Endothelial cell (in vitro differentiated cells): ENCODE measurements around the gene OSBPL3. TPM values are rescaled to one million over a fixed set of nuclear protein-coding genes. Genes with fewer than 3 reads are reported as not detected.

Experiments used
- DNase-seq: peaks from one replicate; pipeline ENCODE4 v3.0.0; 2021; ENCODE audit warnings: low spot score
- H3K27ac Mint-ChIP-seq: one replicate; pipeline ENCODE4 v1.8.0; 2021; ENCODE audit warnings: mixed read lengths, inconsistent platforms; ENCODE audit not compliant: unreplicated experiment
- H3K27me3 Mint-ChIP-seq: one replicate; pipeline ENCODE4 v1.8.0; 2021; ENCODE audit warnings: mild to moderate bottlenecking, moderate library complexity, mixed read lengths, inconsistent platforms; ENCODE audit not compliant: unreplicated experiment
- H3K36me3 Mint-ChIP-seq: one replicate; pipeline ENCODE4 v1.8.0; 2021; ENCODE audit warnings: mild to moderate bottlenecking, low read depth, mixed read lengths, inconsistent platforms; ENCODE audit not compliant: unreplicated experiment
- H3K4me1 Mint-ChIP-seq: one replicate; pipeline ENCODE4 v1.8.0; 2021; ENCODE audit warnings: mild to moderate bottlenecking, mixed read lengths, inconsistent platforms; ENCODE audit not compliant: unreplicated experiment
- H3K4me3 Mint-ChIP-seq: one replicate; pipeline ENCODE4 v1.8.0; 2021; ENCODE audit warnings: mild to moderate bottlenecking, mixed read lengths, inconsistent platforms; ENCODE audit not compliant: unreplicated experiment
- H3K9me3 Mint-ChIP-seq: one replicate; pipeline ENCODE4 v1.8.0; 2021; ENCODE audit warnings: mixed read lengths, inconsistent platforms; ENCODE audit not compliant: unreplicated experiment
- total RNA-seq: library from RNA; stranded (reverse); fragmentation: NEBNext Ultra II Directional; extraction: Animal tissue kit (Norgen Biotek cat#: 25700); gene quantifications from one replicate; pipeline ENCODE4 v1.2.1, GENCODE V29; 2021; ENCODE audit not compliant: unreplicated experiment
- TF ChIP-seq, protein P1 (sequence below): fragments of 200-600 bp; sonication (generic); IDR thresholded peaks from one replicate; pipeline ENCODE4 v1.5.0; 2021; ENCODE audit warnings: antibody characterized with exemption; ENCODE audit not compliant: unreplicated experiment

Gene OSBPL3
- total RNA-seq, 1 donor from 2014 or later: 3.1 TPM

DNA sequence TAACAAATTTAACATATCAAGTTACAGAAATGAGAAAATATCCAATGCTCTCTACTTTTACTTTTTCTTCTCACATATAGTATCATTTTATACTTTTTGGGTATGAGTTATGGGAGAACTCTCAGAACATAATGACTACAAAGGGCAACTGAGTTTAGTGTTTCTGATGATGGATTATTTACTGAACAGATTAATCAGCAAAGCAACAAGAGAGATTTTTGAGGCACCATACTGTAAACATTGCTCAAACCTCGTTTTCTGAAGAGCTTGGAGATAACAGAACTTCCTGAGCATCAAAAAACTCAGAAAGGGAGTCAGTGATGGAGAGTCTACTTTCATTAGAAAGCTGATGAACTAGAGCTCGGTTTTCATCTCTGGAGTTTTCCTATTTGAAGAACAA lies 137.9 kb downstream of the OSBPL3 start:
- Mint-ChIP-seq H3K4me1 (peaks cover 10% of the 10 kb centered on the region), H3K27me3 (no peaks in the 10 kb centered on the region), H3K4me3 (no peak overlapping the region), H3K36me3 (no peaks in the 10 kb centered on the region), H3K9me3 (no peaks in the 10 kb centered on the region), H3K27ac (no peak overlapping the region)
- DNase-seq: no peak
- TF ChIP-seq, protein P1, sequence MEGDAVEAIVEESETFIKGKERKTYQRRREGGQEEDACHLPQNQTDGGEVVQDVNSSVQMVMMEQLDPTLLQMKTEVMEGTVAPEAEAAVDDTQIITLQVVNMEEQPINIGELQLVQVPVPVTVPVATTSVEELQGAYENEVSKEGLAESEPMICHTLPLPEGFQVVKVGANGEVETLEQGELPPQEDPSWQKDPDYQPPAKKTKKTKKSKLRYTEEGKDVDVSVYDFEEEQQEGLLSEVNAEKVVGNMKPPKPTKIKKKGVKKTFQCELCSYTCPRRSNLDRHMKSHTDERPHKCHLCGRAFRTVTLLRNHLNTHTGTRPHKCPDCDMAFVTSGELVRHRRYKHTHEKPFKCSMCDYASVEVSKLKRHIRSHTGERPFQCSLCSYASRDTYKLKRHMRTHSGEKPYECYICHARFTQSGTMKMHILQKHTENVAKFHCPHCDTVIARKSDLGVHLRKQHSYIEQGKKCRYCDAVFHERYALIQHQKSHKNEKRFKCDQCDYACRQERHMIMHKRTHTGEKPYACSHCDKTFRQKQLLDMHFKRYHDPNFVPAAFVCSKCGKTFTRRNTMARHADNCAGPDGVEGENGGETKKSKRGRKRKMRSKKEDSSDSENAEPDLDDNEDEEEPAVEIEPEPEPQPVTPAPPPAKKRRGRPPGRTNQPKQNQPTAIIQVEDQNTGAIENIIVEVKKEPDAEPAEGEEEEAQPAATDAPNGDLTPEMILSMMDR: no peak

DNA sequence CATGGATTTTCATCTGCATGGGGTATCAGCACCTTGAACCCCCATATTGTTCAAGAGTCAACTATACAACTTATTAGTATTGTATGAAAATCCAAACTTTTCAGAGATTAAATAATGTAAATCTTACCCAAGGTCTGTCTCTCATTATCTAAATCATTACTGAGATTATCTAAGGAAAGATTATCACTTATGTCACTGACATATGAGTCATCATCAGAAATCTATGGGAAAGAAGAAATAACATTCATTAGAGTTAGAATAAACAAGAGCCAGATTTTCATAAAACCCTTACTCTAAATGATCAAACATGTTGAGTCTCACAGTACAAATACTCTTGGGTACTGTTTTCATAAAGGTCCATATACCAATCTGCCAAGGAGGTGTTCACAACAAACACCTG lies 139.4 kb downstream of the OSBPL3 start:
- no peak for DNase-seq
- Mint-ChIP-seq H3K36me3 (no peaks in the 10 kb centered on the region), H3K9me3 (no peaks in the 10 kb centered on the region), H3K27ac (no peak overlapping the region), H3K4me1 (peaks cover 10% of the 10 kb centered on the region), H3K4me3 (no peak overlapping the region), H3K27me3 (no peaks in the 10 kb centered on the region)
- TF ChIP-seq, protein P1: no peak

DNA sequence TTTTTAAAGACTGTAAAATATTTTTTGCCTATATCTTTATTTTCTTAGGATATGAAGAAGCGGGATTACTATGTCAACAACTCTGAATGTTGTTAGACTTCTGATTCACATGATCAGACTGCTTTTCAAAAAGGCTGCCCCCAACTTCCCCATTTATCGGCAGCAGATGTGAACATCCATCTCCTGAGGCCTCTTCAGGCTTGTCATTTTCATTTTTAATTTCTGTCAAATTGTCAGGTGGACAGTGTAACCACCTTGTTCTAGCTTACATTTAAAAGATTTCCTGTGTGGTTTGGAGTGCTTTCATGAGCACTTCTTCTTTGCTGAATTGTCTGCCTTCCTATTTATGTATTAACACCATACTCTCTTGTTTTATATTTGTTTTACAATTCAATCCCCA lies 143.9 kb downstream of the OSBPL3 start:
- Mint-ChIP-seq H3K27me3 (peaks cover 2% of the 10 kb centered on the region), H3K36me3 (no peaks in the 10 kb centered on the region), H3K4me1 (no peaks in the 10 kb centered on the region), H3K27ac (no peak overlapping the region), H3K4me3 (no peak overlapping the region), H3K9me3 (no peaks in the 10 kb centered on the region)
- DNase-seq: no peak
- TF ChIP-seq, protein P1: no peak

DNA sequence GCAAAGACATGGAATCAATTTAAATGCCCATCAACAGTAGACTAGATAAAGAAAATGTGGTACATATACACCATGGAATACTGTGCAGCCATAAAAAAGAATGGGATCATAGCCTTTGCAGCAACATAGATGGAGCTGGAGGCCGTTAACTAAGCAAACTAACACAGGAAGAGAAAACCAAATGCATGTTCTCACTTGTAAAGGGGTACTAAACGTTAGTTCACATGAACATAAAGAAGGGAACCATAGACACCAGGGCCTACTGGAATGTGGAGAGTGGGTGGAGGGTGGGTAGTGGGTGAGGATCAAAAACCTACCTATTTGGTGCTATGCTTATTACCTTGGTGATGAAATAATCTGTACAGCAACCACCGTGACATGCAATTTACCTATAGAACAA lies 144.3 kb downstream of the OSBPL3 start:
- peaks cover 2% of the 10 kb centered on the region for H3K27me3 Mint-ChIP-seq
- no peak overlapping the region for H3K27ac Mint-ChIP-seq
- no peak overlapping the region for H3K4me3 Mint-ChIP-seq
- TF ChIP-seq, protein P1: no peak
- H3K4me1 Mint-ChIP-seq: no peaks in the 10 kb centered on the region
- no peak for DNase-seq
- H3K9me3 Mint-ChIP-seq: no peaks in the 10 kb centered on the region
- H3K36me3 Mint-ChIP-seq: no peaks in the 10 kb centered on the region

DNA sequence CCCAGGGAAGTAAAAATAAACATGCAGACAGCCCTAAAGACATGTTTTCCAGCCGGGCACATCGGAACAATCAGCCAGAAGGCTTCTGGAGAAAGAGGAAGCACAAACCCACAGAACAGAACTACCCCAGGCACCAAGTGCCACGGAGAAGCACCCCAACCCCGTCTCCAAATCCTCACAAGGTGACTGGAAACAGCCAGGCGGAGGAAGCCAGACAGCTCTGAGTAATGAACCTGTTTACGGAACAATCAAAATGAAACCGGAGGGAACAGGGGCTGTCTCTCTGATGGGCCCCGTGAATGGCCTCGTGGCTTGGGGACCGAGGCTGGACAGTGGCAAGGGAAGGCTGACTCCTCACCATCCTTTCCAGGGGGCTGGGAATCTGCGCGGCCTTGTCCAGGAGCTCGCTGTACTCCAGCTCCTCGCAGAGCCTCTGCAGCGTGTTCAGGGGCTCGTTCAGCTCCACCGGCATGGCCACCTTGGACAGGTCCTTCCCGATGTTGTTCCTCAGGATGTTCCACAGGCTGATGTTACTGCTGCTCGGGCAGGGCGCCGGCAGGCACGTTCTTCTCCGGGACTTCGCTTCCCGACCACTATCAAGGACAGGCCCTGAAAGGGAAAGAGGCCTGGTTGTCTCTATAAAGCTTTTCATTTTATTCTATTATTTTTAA lies 145.7 kb downstream of the OSBPL3 start:
- H3K27ac Mint-ChIP-seq: no peak overlapping the region
- no peaks in the 10 kb centered on the region for H3K36me3 Mint-ChIP-seq
- TF ChIP-seq, protein P1: no peak
- no peaks in the 10 kb centered on the region for H3K4me1 Mint-ChIP-seq
- no peaks in the 10 kb centered on the region for H3K9me3 Mint-ChIP-seq
- no peak for DNase-seq
- peaks cover 2% of the 10 kb centered on the region for H3K27me3 Mint-ChIP-seq
- no peak overlapping the region for H3K4me3 Mint-ChIP-seq
